ENCODE results near the gene SKIL. TPM values are rescaled to one million over a fixed set of nuclear protein-coding genes. Genes with fewer than 3 reads are reported as not detected.
"Not testable (repeated sequence)": the region's sequence is repeated elsewhere in the genome, so short reads cannot be mapped to it uniquely, and the experiment has no call there.

The SKIL gene
- 82.5 and 96.4 TPM in 2 replicates for total RNA-seq (2014; rRNA removed; shearing (Covaris generic))

- Histone ChIP-seq H3K9me3 (replicated peaks) (no peaks in the 10 kb centered on the region), H3K4me3 (peak within 1 kb of the TSS; percentile 93), H3K36me3 (peaks cover 30% of the 10 kb centered on the region), H3K27ac (peak within 1 kb of the TSS; percentile 98), H3K27me3 (no peaks in the 10 kb centered on the region), H3K4me1 (peaks cover 21% of the 10 kb centered on the region)
- DNase-seq = peak; percentile 92 to 94
Observed at GRCh38 chr3:170357176-170358041, at the start of gene SKIL. SKIL (plus strand) TSS chr3:170357715; CDS start chr3:170360332, 2,617 bp downstream.

- no peaks in the 10 kb centered on the region for H3K9me3 ChIP-seq (replicated peaks)
- H3K4me1 ChIP-seq = no peaks in the 10 kb centered on the region
- no peaks in the 10 kb centered on the region for H3K27me3 ChIP-seq
- no peak overlapping the region for H3K27ac ChIP-seq
- H3K4me3 ChIP-seq = no peak overlapping the region
- DNase-seq = no peak
- no peaks in the 10 kb centered on the region for H3K36me3 ChIP-seq
Observed at GRCh38 chr3:170309046-170309445, 48.5 kb upstream of the SKIL start.

DNA sequence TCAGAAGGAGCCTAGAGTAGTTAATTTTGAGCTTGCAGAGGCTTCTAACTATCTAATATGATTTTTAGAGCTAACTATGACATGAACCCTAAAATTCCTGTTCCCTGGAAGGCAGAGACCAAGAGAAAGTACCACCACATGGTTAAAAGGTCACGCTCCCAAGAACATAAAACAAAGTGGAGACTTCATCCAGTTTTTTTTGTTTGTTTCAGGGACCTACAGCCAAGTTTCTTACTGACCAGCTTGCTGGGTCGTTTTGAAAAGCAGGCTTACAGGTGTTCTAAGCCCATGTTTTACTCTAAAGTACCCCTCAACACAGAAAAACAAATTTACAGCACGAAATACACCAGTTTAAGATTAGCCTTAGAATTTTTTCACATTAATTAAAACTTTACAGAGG, 39.6 kb upstream of the SKIL start:
- DNase-seq = no peak
- H3K4me3 ChIP-seq = no peak overlapping the region
- H3K36me3 ChIP-seq = no peaks in the 10 kb centered on the region
- H3K4me1 ChIP-seq = peaks cover 8% of the 10 kb centered on the region
- H3K27me3 ChIP-seq = no peaks in the 10 kb centered on the region
- no peak overlapping the region for H3K27ac ChIP-seq
- H3K9me3 ChIP-seq (replicated peaks) = no peaks in the 10 kb centered on the region

DNA sequence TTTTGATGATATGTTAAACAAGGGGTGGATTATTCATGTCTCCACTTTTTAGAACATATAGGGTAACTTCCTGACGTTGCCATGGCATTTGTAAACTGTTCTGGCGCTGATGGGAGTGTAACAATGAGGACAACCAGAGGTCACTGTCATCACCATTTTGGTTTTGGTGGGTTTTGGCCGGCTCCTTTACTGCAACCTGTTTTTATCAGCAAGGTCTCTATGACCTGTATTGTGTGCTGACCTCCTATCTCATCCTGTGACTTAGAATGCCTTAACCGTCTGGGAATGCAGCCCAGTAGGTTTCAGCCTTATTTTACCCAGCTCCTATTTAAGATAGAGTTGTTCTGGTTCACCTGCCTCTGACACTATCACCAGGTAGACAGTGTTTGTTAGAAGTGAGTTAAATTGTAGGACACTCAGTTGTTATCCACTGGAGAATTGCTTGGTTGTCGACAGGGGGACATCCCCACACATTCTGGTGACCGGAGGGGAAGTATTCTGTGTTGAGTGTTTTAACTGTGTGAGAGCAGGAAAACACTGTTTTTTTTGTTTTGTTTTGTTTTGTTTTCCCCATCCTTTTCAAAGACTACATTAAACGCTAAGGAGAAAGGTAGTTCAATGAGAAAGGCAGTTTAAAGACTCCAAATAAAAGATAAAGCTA, 36.9 kb upstream of the SKIL start:
- peaks cover 8% of the 10 kb centered on the region for H3K4me1 ChIP-seq
- no peak overlapping the region for H3K27ac ChIP-seq
- no peak for DNase-seq
- no peaks in the 10 kb centered on the region for H3K9me3 ChIP-seq (replicated peaks)
- no peaks in the 10 kb centered on the region for H3K36me3 ChIP-seq
- no peak overlapping the region for H3K4me3 ChIP-seq
- no peaks in the 10 kb centered on the region for H3K27me3 ChIP-seq

- H3K4me3 ChIP-seq = no peak overlapping the region; the same call in 1 of the 2 replicates
- H3K4me1 ChIP-seq = peaks cover 8% of the 10 kb centered on the region
- DNase-seq = peak; percentile 20 to 40
- no peaks in the 10 kb centered on the region for H3K9me3 ChIP-seq (replicated peaks)
- H3K27ac ChIP-seq = no peak overlapping the region
- no peaks in the 10 kb centered on the region for H3K36me3 ChIP-seq
- no peaks in the 10 kb centered on the region for H3K27me3 ChIP-seq
Observed at GRCh38 chr3:170321321-170322034, 36.0 kb upstream of the SKIL start.

- Histone ChIP-seq H3K4me3 (no peak overlapping the region), H3K4me1 (peaks cover 8% of the 10 kb centered on the region), H3K27ac (no peak overlapping the region), H3K9me3 (replicated peaks) (peaks cover 3% of the 10 kb centered on the region; the same call in 1 of the 2 replicates), H3K36me3 (no peaks in the 10 kb centered on the region), H3K27me3 (no peaks in the 10 kb centered on the region)
- no peak for DNase-seq
Observed at GRCh38 chr3:170322566-170323269, 34.8 kb upstream of the SKIL start.

DNA sequence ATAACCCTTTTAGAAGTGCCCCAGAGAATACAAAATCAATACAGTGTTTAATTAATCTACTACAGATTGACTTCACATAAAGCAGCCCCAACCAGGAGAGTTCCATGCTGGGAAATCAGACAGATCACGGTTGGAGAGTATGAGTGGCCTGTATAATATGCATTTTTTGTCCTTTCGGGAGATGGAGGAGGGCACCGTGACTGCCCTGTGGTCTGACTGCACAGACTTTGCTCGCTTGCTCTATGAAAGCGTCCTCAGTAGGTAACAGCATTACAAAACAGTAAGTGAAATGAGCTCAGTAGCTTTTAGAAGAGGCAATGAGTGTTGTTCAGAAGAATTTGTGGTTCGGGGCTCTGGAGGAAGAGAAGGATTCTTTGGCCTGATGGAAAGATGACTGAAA, 34.2 kb upstream of the SKIL start:
- H3K9me3 ChIP-seq (replicated peaks) = peaks cover 3% of the 10 kb centered on the region; the same call in 1 of the 2 replicates
- no peak overlapping the region for H3K4me3 ChIP-seq
- no peak for DNase-seq
- no peaks in the 10 kb centered on the region for H3K27me3 ChIP-seq
- peaks cover 8% of the 10 kb centered on the region for H3K4me1 ChIP-seq
- no peak overlapping the region for H3K27ac ChIP-seq
- H3K36me3 ChIP-seq = no peaks in the 10 kb centered on the region

GRCh38 chr3:170324962-170325361, 32.6 kb upstream of the SKIL start:
- Histone ChIP-seq H3K4me3 (no peak overlapping the region), H3K4me1 (peaks cover 8% of the 10 kb centered on the region)
- DNase-seq = no peak

DNA sequence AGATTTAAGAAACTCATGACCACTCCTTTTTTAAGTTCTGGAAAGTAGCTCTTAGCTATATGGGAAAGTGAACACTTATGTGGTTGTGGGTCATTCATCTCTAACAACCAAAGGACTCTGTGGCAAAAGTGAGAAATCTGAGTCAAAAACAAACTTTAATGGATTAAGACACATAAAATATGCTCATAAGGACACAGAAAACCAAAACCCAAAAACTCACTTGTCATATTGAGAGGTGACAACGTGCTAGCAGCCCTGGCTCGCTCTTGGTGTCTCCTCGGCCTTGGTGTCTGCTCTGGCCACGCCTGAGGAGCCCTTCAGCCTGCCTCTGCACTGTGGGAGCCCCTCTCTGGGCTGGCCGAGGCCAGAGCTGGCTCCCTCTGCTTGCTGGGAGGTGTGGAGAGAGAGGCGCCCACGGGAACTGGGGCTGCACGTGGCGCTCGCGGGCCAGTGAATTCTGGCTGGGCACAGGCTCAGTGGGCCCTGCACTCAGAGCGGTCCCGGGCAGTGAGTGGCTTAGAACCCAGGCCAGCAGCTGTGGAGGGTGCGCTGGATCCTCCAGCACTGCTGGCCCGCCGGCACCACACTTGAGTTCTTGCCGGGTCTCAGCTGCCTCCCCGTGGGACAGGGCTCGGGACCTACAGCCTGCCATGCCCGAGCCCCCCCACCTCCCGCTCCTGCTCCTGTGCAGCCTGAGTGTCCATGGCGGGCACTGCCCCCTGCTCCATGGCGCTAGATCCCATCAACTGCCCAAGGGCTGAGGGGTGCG, 30.3 kb upstream of the SKIL start:
- Histone ChIP-seq H3K4me3 (no peak overlapping the region), H3K4me1 (peaks cover under 1% of the 10 kb centered on the region; the same call in 1 of the 2 replicates)

More at GRCh38 chr3:170324962-170325361, 32.6 kb upstream of the SKIL start:
- Histone ChIP-seq H3K27me3 (no peaks in the 10 kb centered on the region), H3K9me3 (replicated peaks) (peaks cover 3% of the 10 kb centered on the region; the same call in 1 of the 2 replicates), H3K27ac (no peak overlapping the region), H3K36me3 (no peaks in the 10 kb centered on the region)

GRCh38 chr3:170327868-170328548, 29.5 kb upstream of the SKIL start:
- not testable (repeated sequence) for H3K27ac ChIP-seq; H3K36me3 ChIP-seq; H3K4me1 ChIP-seq; H3K4me3 ChIP-seq; DNase-seq; H3K27me3 ChIP-seq; H3K9me3 ChIP-seq (replicated peaks)

More for the DNA sequence above, 30.3 kb upstream of the SKIL start:
- Histone ChIP-seq H3K9me3 (replicated peaks) (peaks cover 3% of the 10 kb centered on the region; the same call in 1 of the 2 replicates), H3K36me3 (no peaks in the 10 kb centered on the region), H3K27ac (no peak overlapping the region), H3K27me3 (no peaks in the 10 kb centered on the region)
- DNase-seq = no peak

DNA sequence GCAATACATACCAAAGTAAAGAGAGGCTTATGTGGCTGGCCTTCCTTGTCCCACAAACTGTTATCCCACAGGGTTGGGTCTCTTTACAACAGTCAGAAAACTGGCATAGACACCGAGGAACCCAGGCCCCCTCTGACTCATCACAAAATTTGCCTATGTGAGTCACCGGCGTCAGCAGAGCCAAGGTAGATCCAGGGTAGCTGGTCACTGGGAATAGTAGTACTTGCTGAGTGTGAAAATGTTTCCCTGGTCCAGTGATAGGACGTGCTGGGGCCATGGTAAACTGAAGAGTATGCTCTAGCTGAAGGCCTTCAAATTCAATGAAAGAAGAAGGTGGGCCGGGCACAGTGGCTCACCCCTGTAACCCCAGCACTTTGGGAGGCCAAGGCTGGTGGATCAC, 27.1 kb upstream of the SKIL start:
- Histone ChIP-seq H3K4me3 (no peak overlapping the region), H3K36me3 (no peaks in the 10 kb centered on the region), H3K4me1 (no peaks in the 10 kb centered on the region), H3K27ac (no peak overlapping the region), H3K27me3 (no peaks in the 10 kb centered on the region), H3K9me3 (replicated peaks) (peaks cover 3% of the 10 kb centered on the region; the same call in 1 of the 2 replicates)
- DNase-seq = no peak

DNA sequence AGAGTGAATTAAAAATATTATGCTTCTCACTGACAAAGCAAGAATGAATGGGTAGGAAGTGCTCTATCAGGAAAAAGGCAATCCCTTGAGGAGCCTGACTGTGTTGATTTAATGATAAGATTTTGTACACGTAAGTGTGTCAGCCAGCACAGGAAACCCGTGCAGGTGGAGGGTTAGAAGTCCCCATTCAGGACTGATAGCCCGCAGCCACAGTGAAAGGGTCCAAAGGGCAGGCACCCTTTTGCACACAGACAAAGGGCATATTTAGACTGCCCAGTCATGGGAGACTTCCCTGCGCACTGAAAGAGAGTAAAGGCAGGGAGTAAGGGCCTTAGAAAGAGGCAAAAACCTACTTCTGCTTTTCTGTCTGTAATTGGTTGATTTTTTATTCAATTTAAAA, 26.4 kb upstream of the SKIL start:
- Histone ChIP-seq H3K27me3 (no peaks in the 10 kb centered on the region), H3K9me3 (replicated peaks) (peaks cover 3% of the 10 kb centered on the region; the same call in 1 of the 2 replicates), H3K27ac (no peak overlapping the region), H3K4me3 (no peak overlapping the region), H3K4me1 (no peaks in the 10 kb centered on the region), H3K36me3 (no peaks in the 10 kb centered on the region)
- DNase-seq = no peak

GRCh38 chr3:170337420-170337819, 20.1 kb upstream of the SKIL start:
- Histone ChIP-seq H3K4me3 (no peak overlapping the region), H3K27ac (no peak overlapping the region), H3K4me1 (no peaks in the 10 kb centered on the region), H3K27me3 (no peaks in the 10 kb centered on the region), H3K9me3 (replicated peaks) (peaks cover 7% of the 10 kb centered on the region; the same call in 1 of the 2 replicates), H3K36me3 (no peaks in the 10 kb centered on the region)
- DNase-seq = no peak
